HepG2 (cell line): Measurements from ENCODE around the gene TRAF4. TPM values are rescaled to one million over a fixed set of nuclear protein-coding genes. Genes with fewer than 3 reads are reported as not detected.

Experiments used
- BCL3 ChIP-seq: sonication (generic); formaldehyde crosslinking; IDR thresholded peaks from 2 replicates; pipeline ENCODE4 v1.5.1; 2020; ENCODE audit warnings: mild to moderate bottlenecking, missing genetic modification reagents, moderate library complexity
- CHD4 ChIP-seq: fragments of 200-600 bp; sonication (generic); IDR thresholded peaks from 2 replicates; pipeline ENCODE4 v1.7.0; 2017; ENCODE audit warnings: mild to moderate bottlenecking, low read length, borderline replicate concordance
- HCFC1 ChIP-seq: fragments of 150-350 bp; IDR thresholded peaks from 2 replicates; pipeline ENCODE4 v1.6.1; 2014; ENCODE audit warnings: low read depth, low read length
- HNRNPL ChIP-seq: fragments of 200-400 bp; formaldehyde crosslinking; IDR thresholded peaks from 2 replicates; pipeline ENCODE4 v1.6.1; 2017; ENCODE audit warnings: mild to moderate bottlenecking, low read depth, low read length
- IKZF1 ChIP-seq: fragments of 450-650 bp; IDR thresholded peaks from 2 replicates; pipeline ENCODE4 v1.7.1; 2016
- MAFG ChIP-seq: sonication (generic); formaldehyde crosslinking; IDR thresholded peaks from 2 replicates; pipeline ENCODE4 v1.5.1; 2020; ENCODE audit warnings: mild to moderate bottlenecking, missing genetic modification reagents
- MTA3 ChIP-seq: sonication (generic); formaldehyde crosslinking; IDR thresholded peaks from 2 replicates; pipeline ENCODE4 v1.4.0; 2020; ENCODE audit warnings: missing genetic modification reagents
- MTF1 ChIP-seq: sonication (generic); formaldehyde crosslinking; IDR thresholded peaks from 2 replicates; pipeline ENCODE4 v1.5.0; 2020; ENCODE audit warnings: missing genetic modification reagents
- RBAK ChIP-seq: sonication (generic); formaldehyde crosslinking; IDR thresholded peaks from 2 replicates; pipeline ENCODE4 v1.5.1; 2020; ENCODE audit warnings: mild to moderate bottlenecking, missing genetic modification reagents
- SETDB1 ChIP-seq: sonication (generic); formaldehyde crosslinking; IDR thresholded peaks from 2 replicates; pipeline ENCODE4 v1.5.1; 2020; ENCODE audit warnings: missing genetic modification reagents, mild to moderate bottlenecking, borderline replicate concordance
- SMARCE1 ChIP-seq: fragments of 450-650 bp; IDR thresholded peaks from 2 replicates; pipeline ENCODE4 v1.6.1; 2017; ENCODE audit warnings: borderline replicate concordance
- SRSF4 ChIP-seq: fragments of 200-400 bp; formaldehyde crosslinking; IDR thresholded peaks from one replicate; pipeline ENCODE4 v1.6.1; 2018; ENCODE audit warnings: mild to moderate bottlenecking, low read depth, low read length, moderate library complexity; ENCODE audit not compliant: poor library complexity, severe bottlenecking
- TSC22D2 ChIP-seq: sonication (generic); formaldehyde crosslinking; IDR thresholded peaks from 2 replicates; pipeline ENCODE4 v1.5.1; 2020; ENCODE audit warnings: missing genetic modification reagents, mild to moderate bottlenecking, borderline replicate concordance
- ZNF136 ChIP-seq: sonication (generic); formaldehyde crosslinking; IDR thresholded peaks from 2 replicates; pipeline ENCODE4 v1.8.1; 2022; ENCODE audit warnings: low read depth, mild to moderate bottlenecking, moderate library complexity, missing genetic modification reagents
- ZNF207 ChIP-seq: fragments of 450-650 bp; IDR thresholded peaks from 2 replicates; pipeline ENCODE4 v1.6.1; 2016; ENCODE audit warnings: antibody characterized with exemption, borderline replicate concordance
- ZNF335 ChIP-seq: sonication (generic); formaldehyde crosslinking; IDR thresholded peaks from 2 replicates; pipeline ENCODE4 v1.4.0; 2020; ENCODE audit warnings: missing genetic modification reagents
- ZNF747 ChIP-seq: sonication (generic); formaldehyde crosslinking; IDR thresholded peaks from 2 replicates; pipeline ENCODE4 v1.8.1; 2023; ENCODE audit warnings: missing genetic modification reagents, mild to moderate bottlenecking, borderline replicate concordance
- ZNF782 ChIP-seq: sonication (generic); formaldehyde crosslinking; IDR thresholded peaks from 2 replicates; pipeline ENCODE4 v1.4.0; 2020; ENCODE audit warnings: missing genetic modification reagents, mild to moderate bottlenecking, borderline replicate concordance
- ZNF83 ChIP-seq: sonication (generic); formaldehyde crosslinking; IDR thresholded peaks from 2 replicates; pipeline ENCODE4 v1.4.0; 2020; ENCODE audit warnings: missing genetic modification reagents, mild to moderate bottlenecking, borderline replicate concordance
- ZNF839 ChIP-seq: sonication (generic); formaldehyde crosslinking; IDR thresholded peaks from 2 replicates; pipeline ENCODE4 v1.4.0; 2020; ENCODE audit warnings: missing genetic modification reagents, mild to moderate bottlenecking, borderline replicate concordance
- polyA plus RNA-seq, 8 experiments: library from polyadenylated mRNA; depleted of rRNA in 3 of 8; stranded (reverse) in 7 of 8; unstranded in 1 of 8; fragments of >200 nt; fragmentation: Illumina TruSeq in 4 of 8; extraction: Trizol in 4 of 8; gene quantifications; 2 replicates each; pipeline versions ENCODE4 v1.2.1 to v1.2.3, GENCODE V29; 2011 to 2016; ENCODE audit warnings: low read depth in 4 of 8, missing spikeins in 1 of 8, mixed read lengths in 1 of 8; ENCODE audit not compliant: insufficient read depth in 1 of 8
- total RNA-seq, 5 experiments: library from RNA; depleted of rRNA; stranded (reverse); fragments of >200 nt; fragmentation: Illumina TruSeq; extraction: Trizol; gene quantifications; 2 replicates each; pipeline ENCODE4 v1.2.3, GENCODE V29; 2016; ENCODE audit warnings: low read depth in 1 of 5
- TF ChIP-seq, protein P1 (sequence below): sonication (generic); formaldehyde crosslinking; IDR thresholded peaks from 2 replicates; pipeline ENCODE4 v1.5.0; 2020; ENCODE audit warnings: mild to moderate bottlenecking, missing genetic modification reagents
- TF ChIP-seq, protein P2 (sequence below): sonication (generic); formaldehyde crosslinking; IDR thresholded peaks from 2 replicates; pipeline ENCODE4 v1.4.0; 2020; ENCODE audit warnings: mild to moderate bottlenecking, missing genetic modification reagents, borderline replicate concordance

Gene TRAF4
- total and polyA plus RNA-seq, 2 of the 13 experiments (the other 11 are each of a cell fraction or from before 2014, with no cell fraction given): 86.0 to 89.9 TPM

DNA sequence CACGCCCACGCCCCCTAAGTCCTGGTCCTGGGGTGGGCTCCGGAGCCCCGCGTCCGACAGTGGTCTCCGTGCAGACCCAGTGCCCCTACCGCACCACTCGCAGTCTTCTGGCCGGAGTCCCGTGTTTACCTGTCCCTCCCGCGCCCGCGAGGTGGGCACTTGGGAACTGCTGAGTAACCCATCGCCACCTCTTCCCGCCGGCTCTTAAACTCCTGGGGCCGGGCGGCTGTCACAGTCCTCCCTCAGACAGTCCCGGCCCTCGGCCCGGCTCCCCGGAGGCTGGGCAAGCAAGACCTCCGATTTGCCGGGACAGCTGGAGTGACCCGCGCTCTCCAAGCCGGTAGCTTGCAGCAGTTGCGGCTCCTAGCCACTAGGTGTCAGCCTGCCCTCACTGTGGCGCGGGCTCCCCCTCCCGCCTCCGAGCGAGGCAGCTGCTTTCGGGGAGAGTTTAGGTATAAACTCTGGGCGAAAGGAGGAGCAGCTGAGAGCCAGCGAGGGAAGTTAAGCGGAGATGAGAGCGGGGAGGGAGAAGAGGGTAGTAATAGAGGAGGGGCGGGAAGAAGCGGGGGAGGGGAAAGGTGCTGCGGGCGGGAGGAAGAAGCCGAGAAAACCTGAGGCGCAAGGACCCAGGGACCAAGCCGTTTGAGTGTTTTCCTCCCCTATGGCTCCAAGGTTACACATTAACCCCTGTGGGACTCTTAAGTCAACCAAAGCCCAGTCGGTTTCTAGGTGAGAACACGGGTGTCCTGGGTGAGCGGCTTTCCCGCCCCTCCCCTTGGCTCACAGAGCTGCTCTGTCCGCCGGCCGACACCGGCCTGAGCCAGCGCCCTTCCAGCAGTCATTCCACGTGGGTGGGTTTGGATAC lies 17.0 kb upstream of the TRAF4 start (continued):
- TF ChIP-seq ZNF207 (no peak), ZNF747 (CRISPR knock-in tag) (no peak), CHD4 (no peak), SETDB1 (no peak), MTA3 (CRISPR knock-in tag) (no peak), SRSF4 (no peak), ZNF335 (peak; percentile 48; the same call in 1 of the 2 replicates), IKZF1 (no peak), SMARCE1 (no peak), ZNF136 (CRISPR knock-in tag) (no peak), ZNF782 (no peak; the same call in 1 of the 2 replicates), MTF1 (CRISPR knock-in tag) (no peak), ZNF839 (CRISPR knock-in tag) (no peak; the same call in 1 of the 2 replicates), MAFG (CRISPR knock-in tag) (no peak), BCL3 (CRISPR knock-in tag) (0 out of 2 replicates have a peak, but pooled peaks have one; percentile 48), TSC22D2 (CRISPR knock-in tag) (no peak), HCFC1 (no peak), ZNF83 (CRISPR knock-in tag) (no peak), HNRNPL (no peak), RBAK (CRISPR knock-in tag) (no peak)
- TF ChIP-seq, protein P1, sequence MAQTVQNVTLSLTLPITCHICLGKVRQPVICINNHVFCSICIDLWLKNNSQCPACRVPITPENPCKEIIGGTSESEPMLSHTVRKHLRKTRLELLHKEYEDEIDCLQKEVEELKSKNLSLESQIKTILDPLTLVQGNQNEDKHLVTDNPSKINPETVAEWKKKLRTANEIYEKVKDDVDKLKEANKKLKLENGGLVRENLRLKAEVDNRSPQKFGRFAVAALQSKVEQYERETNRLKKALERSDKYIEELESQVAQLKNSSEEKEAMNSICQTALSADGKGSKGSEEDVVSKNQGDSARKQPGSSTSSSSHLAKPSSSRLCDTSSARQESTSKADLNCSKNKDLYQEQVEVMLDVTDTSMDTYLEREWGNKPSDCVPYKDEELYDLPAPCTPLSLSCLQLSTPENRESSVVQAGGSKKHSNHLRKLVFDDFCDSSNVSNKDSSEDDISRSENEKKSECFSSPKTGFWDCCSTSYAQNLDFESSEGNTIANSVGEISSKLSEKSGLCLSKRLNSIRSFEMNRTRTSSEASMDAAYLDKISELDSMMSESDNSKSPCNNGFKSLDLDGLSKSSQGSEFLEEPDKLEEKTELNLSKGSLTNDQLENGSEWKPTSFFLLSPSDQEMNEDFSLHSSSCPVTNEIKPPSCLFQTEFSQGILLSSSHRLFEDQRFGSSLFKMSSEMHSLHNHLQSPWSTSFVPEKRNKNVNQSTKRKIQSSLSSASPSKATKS (CRISPR knock-in tag): no peak
- TF ChIP-seq, protein P2, sequence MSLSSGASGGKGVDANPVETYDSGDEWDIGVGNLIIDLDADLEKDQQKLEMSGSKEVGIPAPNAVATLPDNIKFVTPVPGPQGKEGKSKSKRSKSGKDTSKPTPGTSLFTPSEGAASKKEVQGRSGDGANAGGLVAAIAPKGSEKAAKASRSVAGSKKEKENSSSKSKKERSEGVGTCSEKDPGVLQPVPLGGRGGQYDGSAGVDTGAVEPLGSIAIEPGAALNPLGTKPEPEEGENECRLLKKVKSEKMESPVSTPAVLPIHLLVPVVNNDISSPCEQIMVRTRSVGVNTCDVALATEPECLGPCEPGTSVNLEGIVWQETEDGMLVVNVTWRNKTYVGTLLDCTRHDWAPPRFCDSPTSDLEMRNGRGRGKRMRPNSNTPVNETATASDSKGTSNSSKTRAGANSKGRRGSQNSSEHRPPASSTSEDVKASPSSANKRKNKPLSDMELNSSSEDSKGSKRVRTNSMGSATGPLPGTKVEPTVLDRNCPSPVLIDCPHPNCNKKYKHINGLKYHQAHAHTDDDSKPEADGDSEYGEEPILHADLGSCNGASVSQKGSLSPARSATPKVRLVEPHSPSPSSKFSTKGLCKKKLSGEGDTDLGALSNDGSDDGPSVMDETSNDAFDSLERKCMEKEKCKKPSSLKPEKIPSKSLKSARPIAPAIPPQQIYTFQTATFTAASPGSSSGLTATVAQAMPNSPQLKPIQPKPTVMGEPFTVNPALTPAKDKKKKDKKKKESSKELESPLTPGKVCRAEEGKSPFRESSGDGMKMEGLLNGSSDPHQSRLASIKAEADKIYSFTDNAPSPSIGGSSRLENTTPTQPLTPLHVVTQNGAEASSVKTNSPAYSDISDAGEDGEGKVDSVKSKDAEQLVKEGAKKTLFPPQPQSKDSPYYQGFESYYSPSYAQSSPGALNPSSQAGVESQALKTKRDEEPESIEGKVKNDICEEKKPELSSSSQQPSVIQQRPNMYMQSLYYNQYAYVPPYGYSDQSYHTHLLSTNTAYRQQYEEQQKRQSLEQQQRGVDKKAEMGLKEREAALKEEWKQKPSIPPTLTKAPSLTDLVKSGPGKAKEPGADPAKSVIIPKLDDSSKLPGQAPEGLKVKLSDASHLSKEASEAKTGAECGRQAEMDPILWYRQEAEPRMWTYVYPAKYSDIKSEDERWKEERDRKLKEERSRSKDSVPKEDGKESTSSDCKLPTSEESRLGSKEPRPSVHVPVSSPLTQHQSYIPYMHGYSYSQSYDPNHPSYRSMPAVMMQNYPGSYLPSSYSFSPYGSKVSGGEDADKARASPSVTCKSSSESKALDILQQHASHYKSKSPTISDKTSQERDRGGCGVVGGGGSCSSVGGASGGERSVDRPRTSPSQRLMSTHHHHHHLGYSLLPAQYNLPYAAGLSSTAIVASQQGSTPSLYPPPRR: peak; percentile 65; the same call in 1 of the 2 replicates
